ENCODE data around the gene CORO7.

Gene CORO7

GRCh38 chr16:4381072-4381934, 35.1 kb downstream of the CORO7 start:
- H2AK5ac ChIP-seq (ENCODE audit: low read length, severe bottlenecking) = no peak overlapping the region
- DNase-seq = no peak

GRCh38 chr16:4380119-4381063, 36.0 kb downstream of the CORO7 start:
- peaks cover 42% of the 10 kb centered on the region for H3K79me1 ChIP-seq (replicated peaks; ENCODE audit: low read length, poor library complexity, severe bottlenecking)
- no peaks in the 10 kb centered on the region for H3K27me3 ChIP-seq (ENCODE audit: control insufficient read depth in 1 of 2, insufficient read depth in 1 of 2, low read length in 2 of 2)
- H2BK5ac ChIP-seq (ENCODE audit: low read depth, low read length, poor library complexity, severe bottlenecking) = no peak overlapping the region
- H3K4me2 ChIP-seq (ENCODE audit: low read length, poor library complexity, severe bottlenecking) = no peak overlapping the region
- H3K18ac ChIP-seq (ENCODE audit: low read depth in 1 of 2, low read length in 2 of 2) = no peak overlapping the region
- no peak overlapping the region for H3K4me3 ChIP-seq (ENCODE audit: insufficient read depth in 1 of 2, low read depth in 1 of 2, low read length in 2 of 2)
- no peak overlapping the region for H3K9ac ChIP-seq (ENCODE audit: low read length)
- no peak overlapping the region for H3K4ac ChIP-seq (ENCODE audit: low read depth in 1 of 2, low read length in 2 of 2)
- no peak overlapping the region for H4K8ac ChIP-seq (ENCODE audit: low read length)
- peaks cover 79% of the 10 kb centered on the region for H3K4me1 ChIP-seq (ENCODE audit: control insufficient read depth, insufficient read depth, low read depth, low read length)
- no peaks in the 10 kb centered on the region for H3K9me3 ChIP-seq (ENCODE audit: control insufficient read depth, low read length)
- DNase-seq = no peak
- H2AK5ac ChIP-seq (ENCODE audit: low read length, severe bottlenecking) = no peak overlapping the region
- no peak overlapping the region for H4K91ac ChIP-seq (ENCODE audit: low read length)
- H2AFZ ChIP-seq (ENCODE audit: low read depth, low read length) = no peak overlapping the region
- no peak overlapping the region for H2BK12ac ChIP-seq (ENCODE audit: low read length in 2 of 2)
- H2BK120ac ChIP-seq (ENCODE audit: low read depth, low read length) = no peak overlapping the region
- H3K14ac ChIP-seq (ENCODE audit: low read length in 2 of 2) = no peak overlapping the region
- WGBS = 88% methylated on average over 25 of the region's 26 CpGs
- peaks cover 61 to 80% of the 10 kb centered on the region in 2 experiments for H3K36me3 ChIP-seq (ENCODE audit: control insufficient read depth in 1 of 2, insufficient read depth in 2 of 2, low read depth in 1 of 2, low read length in 2 of 2)
- H3K23ac ChIP-seq (ENCODE audit: low read length in 2 of 2) = no peak overlapping the region
- no peak overlapping the region for H2BK15ac ChIP-seq (ENCODE audit: low read depth, poor library complexity, severe bottlenecking)
- H3K27ac ChIP-seq (ENCODE audit: low read length, poor library complexity, severe bottlenecking) = peak overlapping the region; percentile 2

More at GRCh38 chr16:4381072-4381934, 35.1 kb downstream of the CORO7 start:
- H4K91ac ChIP-seq (ENCODE audit: low read length) = peak overlapping the region; percentile 3
- H3K36me3 ChIP-seq (ENCODE audit: control insufficient read depth in 1 of 2, insufficient read depth in 2 of 2, low read depth in 1 of 2, low read length in 2 of 2) = peaks cover 61 to 82% of the 10 kb centered on the region in 2 experiments
- no peak overlapping the region for H3K4me2 ChIP-seq (ENCODE audit: low read length, poor library complexity, severe bottlenecking)
- peaks cover 77% of the 10 kb centered on the region for H3K4me1 ChIP-seq (ENCODE audit: control insufficient read depth, insufficient read depth, low read depth, low read length)
- H3K23ac ChIP-seq (ENCODE audit: low read length in 2 of 2) = no peak overlapping the region
- WGBS = 95% methylated on average over 59 of the region's 59 CpGs
- H2BK120ac ChIP-seq (ENCODE audit: low read depth, low read length) = no peak overlapping the region
- H3K27ac ChIP-seq (ENCODE audit: low read length, poor library complexity, severe bottlenecking) = no peak overlapping the region
- H2BK5ac ChIP-seq (ENCODE audit: low read depth, low read length, poor library complexity, severe bottlenecking) = no peak overlapping the region
- no peaks in the 10 kb centered on the region for H3K9me3 ChIP-seq (ENCODE audit: control insufficient read depth, low read length)
- no peak overlapping the region for H3K4me3 ChIP-seq (ENCODE audit: insufficient read depth in 1 of 2, low read depth in 1 of 2, low read length in 2 of 2)
- no peaks in the 10 kb centered on the region for H3K27me3 ChIP-seq (ENCODE audit: control insufficient read depth in 1 of 2, insufficient read depth in 1 of 2, low read length in 2 of 2)
- no peak overlapping the region for H2BK15ac ChIP-seq (ENCODE audit: low read depth, poor library complexity, severe bottlenecking)
- no peak overlapping the region for H2AFZ ChIP-seq (ENCODE audit: low read depth, low read length)
- H3K9ac ChIP-seq (ENCODE audit: low read length) = no peak overlapping the region
- H4K8ac ChIP-seq (ENCODE audit: low read length) = peak overlapping the region; percentile 32
- peaks cover 36% of the 10 kb centered on the region for H3K79me1 ChIP-seq (replicated peaks; ENCODE audit: low read length, poor library complexity, severe bottlenecking)
- H3K18ac ChIP-seq (ENCODE audit: low read depth in 1 of 2, low read length in 2 of 2) = no peak overlapping the region
- H3K4ac ChIP-seq (ENCODE audit: low read depth in 1 of 2, low read length in 2 of 2) = no peak overlapping the region
- no peak overlapping the region for H2BK12ac ChIP-seq (ENCODE audit: low read length in 2 of 2)
- H3K14ac ChIP-seq (ENCODE audit: low read length in 2 of 2) = no peak overlapping the region

- no peak overlapping the region for H4K91ac ChIP-seq (ENCODE audit: low read length)
- H2BK120ac ChIP-seq (ENCODE audit: low read depth, low read length) = no peak overlapping the region
- H3K4ac ChIP-seq (ENCODE audit: low read depth in 1 of 2, low read length in 2 of 2) = no peak overlapping the region
- no peak overlapping the region for H2BK5ac ChIP-seq (ENCODE audit: low read depth, low read length, poor library complexity, severe bottlenecking)
- H3K9me3 ChIP-seq (ENCODE audit: control insufficient read depth, low read length) = no peaks in the 10 kb centered on the region
- peaks cover 38% of the 10 kb centered on the region for H3K79me1 ChIP-seq (replicated peaks; ENCODE audit: low read length, poor library complexity, severe bottlenecking)
- no peak overlapping the region for H2BK15ac ChIP-seq (ENCODE audit: low read depth, poor library complexity, severe bottlenecking)
- H3K27ac ChIP-seq (ENCODE audit: low read length, poor library complexity, severe bottlenecking) = no peak overlapping the region
- H3K4me1 ChIP-seq (ENCODE audit: control insufficient read depth, insufficient read depth, low read depth, low read length) = peaks cover 81% of the 10 kb centered on the region
- no peak overlapping the region for H3K4me3 ChIP-seq (ENCODE audit: insufficient read depth in 1 of 2, low read depth in 1 of 2, low read length in 2 of 2)
- no peak overlapping the region for H3K14ac ChIP-seq (ENCODE audit: low read length in 2 of 2)
- H2BK12ac ChIP-seq (ENCODE audit: low read length in 2 of 2) = no peak overlapping the region
- no peak overlapping the region for H3K23ac ChIP-seq (ENCODE audit: low read length in 2 of 2)
- H4K8ac ChIP-seq (ENCODE audit: low read length) = no peak overlapping the region
- H3K18ac ChIP-seq (ENCODE audit: low read depth in 1 of 2, low read length in 2 of 2) = no peak overlapping the region
- no peak overlapping the region for H3K4me2 ChIP-seq (ENCODE audit: low read length, poor library complexity, severe bottlenecking)
- 94% methylated on average over 21 of the region's 21 CpGs for WGBS
- DNase-seq = no peak
- H2AK5ac ChIP-seq (ENCODE audit: low read length, severe bottlenecking) = peak overlapping the region; percentile 24
- peak overlapping the region; percentile 68 for H3K9ac ChIP-seq (ENCODE audit: low read length)
- no peaks in the 10 kb centered on the region for H3K27me3 ChIP-seq (ENCODE audit: control insufficient read depth in 1 of 2, insufficient read depth in 1 of 2, low read length in 2 of 2)
- peaks cover 59 to 73% of the 10 kb centered on the region in 2 experiments for H3K36me3 ChIP-seq (ENCODE audit: control insufficient read depth in 1 of 2, insufficient read depth in 2 of 2, low read depth in 1 of 2, low read length in 2 of 2)
- H2AFZ ChIP-seq (ENCODE audit: low read depth, low read length) = no peak overlapping the region
Measured at GRCh38 chr16:4378999-4379690, 37.3 kb downstream of the CORO7 start.

Data from mesenchymal stem cell (in vitro differentiated cells and primary cell).